Activated effector memory CD4-positive, alpha-beta T cell treated with anti-CD3 and anti-CD28 coated beads, Interleukin-2, amount 50 U/mL, for 16 hours (primary cell): ENCODE results near the gene RSRC1.
"Not testable (repeated sequence)": the region's sequence is repeated elsewhere in the genome, so short reads cannot be mapped to it uniquely, and the experiment has no call there.

ENCODE experiments used
- DNase-seq: peaks from one replicate; pipeline ENCODE4 v3.0.0-alpha.2; 2020

The RSRC1 gene

DNA sequence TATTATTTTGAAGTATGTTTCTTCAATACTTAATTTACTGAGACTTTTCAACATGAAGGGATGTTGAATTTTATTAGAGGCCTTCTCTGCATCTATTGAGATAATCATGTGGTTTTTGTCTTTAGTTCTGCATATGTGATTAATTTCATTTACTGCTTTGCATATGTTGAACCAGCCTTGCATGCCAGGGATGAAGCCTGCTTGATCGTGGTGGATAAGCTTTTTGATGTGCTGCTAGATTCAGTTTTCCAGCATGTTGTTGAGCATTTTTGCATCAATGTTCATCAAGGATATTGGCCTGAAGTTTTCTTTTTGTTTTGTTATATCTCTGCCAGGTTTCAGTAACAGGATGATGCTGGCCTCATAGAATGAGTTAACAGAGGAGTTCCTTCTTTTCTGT is 134.4 kb downstream of the RSRC1 start:
- DNase-seq = no peak

DNA sequence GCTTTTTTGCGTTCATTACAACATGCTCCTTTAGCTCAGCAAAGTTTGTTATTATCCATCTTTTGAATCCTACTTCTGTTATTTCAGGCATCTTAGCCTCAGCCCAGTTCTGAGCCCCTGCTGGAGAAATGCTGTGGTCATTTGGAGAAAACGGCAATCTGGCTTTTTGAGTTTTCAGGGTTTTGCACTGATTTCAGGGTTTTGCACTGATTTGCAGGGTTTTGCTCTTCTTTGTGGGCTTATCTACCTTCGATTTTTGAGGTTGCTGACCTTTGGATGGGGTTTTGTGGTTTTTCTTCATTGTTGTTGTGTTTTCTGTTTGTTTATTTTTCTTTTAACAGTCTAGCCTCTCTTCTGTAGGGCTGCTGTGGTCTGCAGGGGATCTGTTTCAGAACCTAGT is 137.4 kb downstream of the RSRC1 start:
- DNase-seq = no peak

DNA sequence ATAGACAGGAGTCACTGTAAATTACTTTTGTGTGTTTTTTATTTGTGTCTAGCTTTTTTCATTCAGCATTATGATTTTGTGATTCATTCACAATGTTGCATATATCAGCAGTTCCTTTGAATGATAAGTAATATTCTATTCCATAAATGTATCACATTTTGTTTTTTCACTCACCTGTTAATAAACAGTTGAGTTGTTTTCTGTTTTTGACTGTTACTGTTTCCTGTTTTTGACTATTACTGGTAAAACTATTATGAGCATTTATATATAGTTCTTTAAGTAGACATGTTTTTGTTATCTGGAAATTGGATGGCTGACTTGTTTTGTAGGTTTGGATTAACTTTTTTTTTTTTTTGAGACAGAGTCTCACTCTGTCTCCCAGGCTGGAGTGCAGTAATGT is 138.4 kb downstream of the RSRC1 start:
- no peak for DNase-seq

DNA sequence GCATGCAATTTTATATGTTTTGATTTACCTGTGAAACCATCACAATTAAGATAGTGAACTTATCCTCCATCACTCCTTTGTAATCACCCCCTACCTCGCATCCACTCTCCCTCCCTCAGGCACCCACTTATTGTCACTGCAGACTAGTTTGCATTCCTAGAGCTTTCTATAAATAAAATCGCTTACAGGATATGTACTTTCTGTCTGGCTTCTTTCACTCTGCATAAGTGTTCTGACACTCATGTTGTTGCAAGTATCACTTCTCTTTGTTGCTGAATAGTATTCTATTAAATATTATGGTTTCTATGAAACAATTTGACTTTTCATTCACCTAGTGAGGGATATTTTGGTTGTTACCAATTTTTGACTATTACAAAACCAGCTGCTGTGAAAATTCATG is 139.3 kb downstream of the RSRC1 start:
- DNase-seq = no peak

DNA sequence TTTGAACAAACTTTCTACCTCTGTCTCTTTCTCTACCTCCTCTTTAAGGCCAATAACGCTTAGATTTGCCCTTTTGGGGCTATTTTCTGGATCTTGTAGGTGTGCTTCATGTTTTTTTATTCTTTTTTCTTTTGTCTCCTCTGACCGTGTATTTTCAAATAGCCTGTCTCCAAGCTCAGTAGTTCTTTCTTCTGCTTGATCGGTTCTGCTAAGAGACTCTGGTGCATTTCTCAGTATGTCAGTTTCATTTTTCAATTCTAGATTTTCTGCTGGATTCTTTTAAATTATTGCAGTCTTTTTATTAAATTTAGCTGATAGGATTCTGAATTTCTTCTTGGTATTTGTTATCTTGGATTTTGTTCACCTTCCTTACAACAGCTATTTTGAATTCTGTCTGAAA is 148.7 kb downstream of the RSRC1 start:
- DNase-seq = no peak

DNA sequence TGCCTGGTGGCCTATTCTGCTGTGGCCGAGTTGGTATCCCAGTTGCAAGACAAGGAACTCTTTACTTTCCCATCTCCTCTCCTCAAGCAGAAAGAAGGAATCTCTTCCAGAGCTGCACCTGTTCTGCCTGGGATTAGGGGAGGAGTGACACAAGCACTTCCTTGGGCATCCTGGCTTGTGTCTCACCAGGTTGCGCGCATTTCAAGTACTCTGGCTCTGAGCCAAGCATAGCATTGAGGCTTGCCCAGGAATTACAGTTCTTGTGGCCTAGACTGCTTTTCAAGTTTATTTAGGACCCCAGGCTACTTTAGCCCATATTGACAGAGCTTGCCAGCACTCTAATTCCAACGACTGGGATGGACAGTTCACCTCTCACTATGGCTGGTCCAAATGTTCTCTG is 150.5 kb downstream of the RSRC1 start:
- no peak for DNase-seq

DNA sequence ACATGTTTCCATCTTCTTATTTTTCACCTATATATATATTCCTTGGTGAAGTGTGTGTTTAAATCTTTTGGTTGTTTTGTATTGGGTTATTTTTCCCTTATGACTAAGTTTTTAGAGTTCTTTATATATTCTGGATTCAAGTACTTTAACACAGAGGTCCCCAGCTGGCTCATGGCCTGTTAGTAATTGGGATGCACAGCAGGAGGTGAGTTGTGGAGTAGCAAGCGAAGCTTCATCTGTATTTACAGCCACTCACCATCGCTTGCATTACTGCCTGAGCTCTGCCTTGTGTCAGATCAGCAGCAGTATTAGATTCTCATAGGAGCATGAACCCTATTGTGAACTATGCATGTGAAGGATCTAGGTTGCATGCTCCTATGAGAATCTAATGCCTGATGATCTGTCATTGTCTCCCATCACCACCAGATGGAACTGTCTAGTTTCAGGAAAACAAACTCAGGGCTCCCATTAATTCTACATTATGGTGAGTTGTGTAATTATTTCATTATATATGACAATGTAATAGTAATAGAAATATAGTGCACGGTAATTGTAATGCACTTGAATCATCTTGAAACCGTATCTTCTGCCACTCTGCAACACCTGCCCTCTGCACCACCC is 151.6 kb downstream of the RSRC1 start:
- DNase-seq = no peak

DNA sequence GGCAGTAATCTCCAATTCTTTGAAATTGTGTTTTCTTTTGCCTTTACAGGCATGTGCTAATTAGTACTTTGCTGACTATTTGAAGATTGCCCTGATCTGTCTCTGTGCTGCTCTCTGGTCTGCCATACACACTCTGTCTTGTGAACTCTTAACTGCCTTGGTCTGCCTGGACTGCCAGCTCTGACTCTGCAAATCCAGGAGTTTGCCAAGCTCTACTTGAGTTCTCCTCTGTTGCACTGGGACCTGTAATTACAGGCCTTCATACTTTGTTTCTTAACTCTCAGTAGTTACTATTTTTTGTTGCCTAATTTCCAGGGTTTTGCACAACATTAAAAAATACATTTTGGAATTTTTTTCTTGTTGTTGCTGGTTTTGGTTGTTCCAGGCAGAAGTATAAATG is 155.0 kb downstream of the RSRC1 start:
- DNase-seq = no peak

DNA sequence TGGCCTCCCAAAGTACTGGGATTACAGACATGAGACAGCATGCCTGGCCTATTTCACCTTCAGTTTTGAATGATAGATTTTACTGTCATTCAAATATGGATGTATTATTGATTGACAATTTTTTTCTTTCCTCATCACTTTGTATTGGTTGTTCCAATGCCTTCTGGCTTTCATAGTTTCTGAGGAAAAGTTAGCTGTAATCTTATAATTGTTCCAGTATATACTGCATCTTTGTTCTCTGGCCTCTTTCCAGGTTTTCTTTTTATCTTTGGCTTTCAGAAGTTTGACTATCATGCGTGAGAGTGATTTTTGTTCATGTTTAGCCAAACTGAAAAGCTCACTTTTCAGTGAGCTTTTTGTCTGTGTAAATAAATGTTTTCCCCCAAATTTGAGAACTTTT is 157.1 kb downstream of the RSRC1 start:
- no peak for DNase-seq

DNA sequence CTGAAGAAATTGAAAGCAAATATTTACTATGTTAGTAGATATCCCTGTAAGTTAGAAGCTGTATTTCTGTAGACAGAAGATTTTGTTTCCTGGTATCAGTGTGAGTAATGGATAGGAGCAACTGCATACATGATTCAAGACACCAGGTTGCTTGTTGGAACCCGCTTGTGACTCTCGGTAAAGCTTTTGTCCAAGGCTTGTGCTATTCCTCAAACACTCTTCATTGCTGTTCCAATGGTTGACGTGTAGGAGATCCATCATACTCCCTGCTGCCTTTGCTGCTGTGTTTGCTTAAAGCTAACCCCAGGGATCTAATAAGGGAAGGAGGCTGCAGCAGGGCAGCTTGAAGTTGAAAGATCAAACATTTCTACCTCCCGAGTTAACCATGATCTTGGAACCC is 160.1 kb downstream of the RSRC1 start:
- no peak for DNase-seq

DNA sequence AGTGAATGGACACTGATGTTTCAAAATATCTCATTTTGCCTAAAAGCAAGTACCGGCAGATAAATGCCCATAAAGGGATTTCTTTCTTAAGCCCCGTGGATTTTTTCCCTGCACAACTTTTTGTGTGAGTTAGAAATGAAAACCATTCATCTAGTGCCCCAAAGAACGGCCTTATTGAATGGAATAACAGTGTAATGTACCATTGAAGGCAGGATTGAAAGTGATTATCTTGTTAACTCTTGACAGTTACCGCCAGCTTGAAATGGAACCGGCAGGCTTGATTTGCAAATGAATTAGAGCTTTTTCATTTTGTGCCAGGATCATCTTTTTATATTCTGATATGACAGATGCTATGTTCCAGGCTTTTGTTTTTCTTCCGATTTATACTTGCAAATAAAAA is 162.2 kb downstream of the RSRC1 start:
- DNase-seq = no peak

DNA sequence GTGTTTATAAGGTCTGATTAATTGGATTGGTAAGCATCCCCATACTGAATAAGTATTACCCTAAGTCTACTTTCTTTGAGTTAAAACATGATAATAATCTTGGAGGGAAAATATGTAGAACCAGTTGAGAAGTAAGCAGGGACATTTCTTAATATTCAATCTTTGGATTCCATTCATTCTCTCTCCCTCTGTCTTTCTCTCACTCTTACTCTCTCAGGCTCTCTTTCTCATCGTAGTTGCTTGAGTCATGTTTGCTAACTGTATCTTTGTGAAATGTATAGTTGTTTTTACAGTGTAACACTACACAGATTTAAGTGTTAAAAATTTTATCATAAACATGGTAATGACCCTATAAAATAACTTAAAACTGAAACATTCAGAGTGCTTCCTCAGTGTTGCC is 163.8 kb downstream of the RSRC1 start:
- DNase-seq = no peak

DNA sequence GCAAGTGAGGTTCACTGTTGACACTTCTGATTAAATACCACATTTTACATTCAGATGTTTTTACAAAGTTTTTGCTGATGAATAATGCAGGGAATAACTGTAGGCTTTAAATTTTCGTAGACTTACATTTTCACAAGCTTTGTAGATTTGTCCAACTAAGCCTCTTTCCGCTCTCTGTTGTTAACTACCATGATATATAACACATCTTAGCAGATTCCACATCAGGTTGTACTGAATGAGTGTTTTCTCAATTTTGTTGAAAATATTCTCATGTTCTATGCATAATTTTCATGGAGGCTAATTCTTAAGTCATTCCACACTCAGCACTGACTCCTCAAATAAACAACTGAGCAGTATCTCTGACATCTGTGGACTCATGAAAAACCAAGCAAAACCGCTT is 168.3 kb downstream of the RSRC1 start:
- DNase-seq = no peak

DNA sequence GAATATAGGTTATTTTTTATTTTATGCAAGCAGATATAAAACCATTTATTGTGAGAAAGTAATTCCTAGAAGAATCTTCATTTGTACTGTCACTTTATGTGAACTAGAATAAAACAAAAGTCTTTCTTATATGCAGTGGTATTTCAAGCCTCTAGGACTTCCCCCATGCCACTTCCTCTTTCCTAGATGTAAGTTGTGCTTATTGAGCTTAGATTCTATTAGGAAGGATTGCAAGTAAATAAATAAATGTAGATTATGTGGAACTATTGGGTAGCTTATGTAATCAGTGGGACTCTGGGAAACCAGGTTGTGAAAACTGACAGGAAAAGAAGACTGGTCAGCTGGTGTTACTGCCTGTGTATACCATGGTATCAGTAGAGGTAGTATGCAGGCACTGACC is 169.7 kb downstream of the RSRC1 start:
- DNase-seq = no peak

DNA sequence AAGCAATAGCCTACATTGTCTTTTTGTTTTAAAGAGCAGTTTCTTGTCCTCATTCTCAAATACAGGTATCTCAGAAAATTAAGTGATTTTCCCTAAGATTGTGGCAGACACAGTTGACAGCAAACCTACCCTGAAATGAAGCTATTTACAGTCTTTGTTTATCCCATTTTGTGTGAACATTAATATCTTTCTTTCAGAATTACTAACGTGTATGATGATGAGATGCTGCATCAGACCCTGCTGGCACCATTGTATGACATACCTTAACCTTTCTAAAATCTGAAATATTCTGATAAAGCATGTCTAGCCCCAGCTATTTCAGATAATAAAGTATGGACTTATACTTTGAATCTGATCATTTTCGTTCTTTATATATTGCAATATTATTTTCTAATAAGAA is 185.9 kb downstream of the RSRC1 start:
- no peak for DNase-seq

DNA sequence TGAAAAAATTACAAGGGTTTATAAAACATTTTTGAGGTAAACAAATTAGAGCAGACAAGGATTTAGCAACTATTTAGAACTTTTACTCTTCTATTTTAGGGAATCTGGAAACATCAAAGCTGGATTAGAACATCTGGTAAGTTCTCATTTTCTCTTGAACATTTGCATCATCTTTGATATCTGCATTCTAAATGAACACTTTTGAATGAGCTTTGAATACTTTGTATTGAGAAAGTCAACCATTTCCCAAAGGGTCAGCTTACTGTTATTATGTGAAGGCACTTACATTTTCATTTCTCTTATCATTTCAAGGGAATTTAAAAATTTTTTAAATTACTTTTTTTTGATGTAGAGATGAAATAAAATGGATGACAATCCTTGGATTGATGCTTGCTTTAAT is 188.1 kb downstream of the RSRC1 start:
- DNase-seq = no peak

DNA sequence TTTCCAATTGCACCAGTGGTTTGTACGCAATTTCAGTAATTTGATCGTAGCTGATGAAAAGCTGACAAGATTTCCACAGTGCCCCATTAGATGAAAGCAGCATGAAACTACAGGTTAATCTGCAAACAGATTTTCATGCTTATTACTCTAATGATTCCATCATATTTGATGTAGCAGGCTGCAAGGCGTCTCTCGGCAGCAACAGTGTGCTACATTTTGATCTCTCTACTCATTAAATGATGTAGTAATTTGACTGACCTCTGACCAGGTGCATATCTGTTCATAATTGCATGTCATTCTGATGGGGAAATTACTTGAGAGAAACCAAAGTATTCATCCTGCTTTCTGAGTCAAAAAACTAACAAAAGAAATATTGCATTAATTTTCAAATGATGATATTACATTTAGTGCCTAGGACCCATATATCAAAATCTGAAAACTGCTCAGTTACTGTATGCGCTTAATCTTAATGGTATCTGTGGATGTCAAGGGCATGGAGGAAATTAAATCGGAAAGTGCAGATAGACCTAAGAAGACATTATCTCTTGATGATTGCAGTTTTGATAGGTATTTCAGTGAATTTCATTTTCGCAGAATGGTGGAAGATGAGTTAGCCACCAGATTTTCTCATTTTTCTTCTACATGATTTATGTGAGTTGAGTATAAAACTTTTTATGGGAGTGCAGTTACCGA is 198.5 kb downstream of the RSRC1 start:
- no peak for DNase-seq

DNA sequence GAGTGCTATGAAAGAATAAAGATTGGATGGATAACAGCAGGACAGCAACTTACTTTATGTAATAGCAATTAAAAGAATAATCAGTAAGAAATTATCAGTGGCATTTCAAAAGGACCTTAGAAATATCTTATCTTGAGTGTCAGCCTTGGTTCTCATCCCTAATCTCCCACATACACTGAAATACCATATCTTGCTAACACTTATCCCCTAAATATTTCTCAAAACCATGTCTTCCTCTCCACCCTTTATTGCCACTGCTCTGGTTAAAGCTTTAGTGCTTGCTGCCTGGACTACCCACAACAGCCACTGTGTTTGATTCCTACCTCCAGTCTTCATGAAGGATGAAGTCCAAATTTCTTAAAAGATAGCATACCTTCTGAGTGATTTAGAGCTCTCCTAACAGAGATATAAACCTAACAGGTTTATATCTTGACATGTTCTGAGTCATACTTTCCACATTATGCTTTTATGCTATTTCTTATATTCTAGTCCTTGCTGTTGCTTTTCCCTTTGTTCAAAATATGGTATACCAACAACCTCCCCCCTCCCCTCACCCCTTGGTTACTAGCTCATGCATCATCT is 202.8 kb downstream of the RSRC1 start:
- no peak for DNase-seq

DNA sequence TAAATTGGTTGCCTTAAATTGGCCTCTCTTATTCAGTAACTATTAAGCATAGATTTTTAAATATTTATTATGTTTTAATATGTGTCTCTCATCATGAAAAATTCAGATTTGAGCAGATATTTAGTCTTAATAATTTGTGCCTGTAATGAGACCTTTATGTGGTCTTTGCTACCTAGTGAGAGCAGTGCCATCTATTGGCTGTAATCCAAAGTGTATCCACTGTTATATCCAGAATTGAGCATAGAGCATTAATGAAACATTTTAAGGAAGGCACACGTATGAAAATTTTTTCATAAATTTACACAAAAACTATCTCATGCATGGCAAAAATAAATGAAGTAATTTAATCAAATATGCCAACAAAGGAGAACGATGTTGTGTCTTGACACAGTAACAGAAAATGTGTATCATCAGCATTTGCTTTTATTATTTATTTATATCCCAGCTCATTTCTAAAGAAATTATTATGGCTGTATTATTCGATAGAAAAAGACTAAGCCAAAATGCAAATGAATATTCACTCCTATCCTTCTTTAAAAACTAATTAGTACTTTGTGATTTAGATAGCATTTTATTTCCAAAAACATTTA is 203.5 kb downstream of the RSRC1 start:
- DNase-seq = no peak

DNA sequence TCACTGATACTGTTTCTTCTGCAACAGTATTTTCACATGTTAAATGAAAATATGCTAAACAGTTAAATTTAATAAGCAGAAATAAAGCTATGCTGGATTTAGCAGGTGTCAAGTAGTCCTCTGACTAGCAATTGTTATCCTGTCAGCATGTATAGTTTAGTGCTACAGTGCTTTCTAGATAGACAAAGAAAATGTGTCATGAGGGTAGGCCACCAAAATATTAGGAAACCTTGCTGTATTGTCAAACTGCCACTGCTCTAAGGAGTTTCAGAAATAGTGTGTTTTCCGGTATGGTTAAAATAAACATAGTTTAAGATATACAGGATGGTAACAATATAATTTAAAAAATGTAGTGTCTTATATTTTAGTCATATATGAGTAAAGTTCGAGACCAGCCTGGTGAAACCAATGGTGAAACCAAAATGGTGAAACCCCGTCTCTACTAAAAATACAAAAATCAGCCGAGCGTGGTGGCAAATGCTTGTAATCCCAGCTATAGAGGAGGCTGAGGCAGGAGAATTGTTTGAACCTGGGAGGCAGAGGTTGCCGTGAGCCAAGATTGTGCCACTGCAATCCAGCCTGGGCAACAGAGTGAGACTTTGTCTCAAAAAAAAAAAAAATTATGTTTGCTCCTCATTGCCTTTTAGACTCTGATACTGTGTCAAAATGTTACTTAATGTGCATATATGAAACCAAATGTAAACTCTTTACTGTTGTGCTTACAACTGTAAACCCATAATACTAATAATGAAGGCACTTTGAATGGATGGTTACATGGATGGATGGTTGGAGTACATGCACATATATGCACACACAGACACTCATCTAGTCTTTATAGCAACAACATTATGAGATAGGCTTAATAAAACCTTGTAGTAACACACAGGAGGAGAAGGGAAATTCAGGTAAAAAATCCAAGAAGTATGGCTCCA is 204.8 kb downstream of the RSRC1 start:
- DNase-seq = no peak

DNA sequence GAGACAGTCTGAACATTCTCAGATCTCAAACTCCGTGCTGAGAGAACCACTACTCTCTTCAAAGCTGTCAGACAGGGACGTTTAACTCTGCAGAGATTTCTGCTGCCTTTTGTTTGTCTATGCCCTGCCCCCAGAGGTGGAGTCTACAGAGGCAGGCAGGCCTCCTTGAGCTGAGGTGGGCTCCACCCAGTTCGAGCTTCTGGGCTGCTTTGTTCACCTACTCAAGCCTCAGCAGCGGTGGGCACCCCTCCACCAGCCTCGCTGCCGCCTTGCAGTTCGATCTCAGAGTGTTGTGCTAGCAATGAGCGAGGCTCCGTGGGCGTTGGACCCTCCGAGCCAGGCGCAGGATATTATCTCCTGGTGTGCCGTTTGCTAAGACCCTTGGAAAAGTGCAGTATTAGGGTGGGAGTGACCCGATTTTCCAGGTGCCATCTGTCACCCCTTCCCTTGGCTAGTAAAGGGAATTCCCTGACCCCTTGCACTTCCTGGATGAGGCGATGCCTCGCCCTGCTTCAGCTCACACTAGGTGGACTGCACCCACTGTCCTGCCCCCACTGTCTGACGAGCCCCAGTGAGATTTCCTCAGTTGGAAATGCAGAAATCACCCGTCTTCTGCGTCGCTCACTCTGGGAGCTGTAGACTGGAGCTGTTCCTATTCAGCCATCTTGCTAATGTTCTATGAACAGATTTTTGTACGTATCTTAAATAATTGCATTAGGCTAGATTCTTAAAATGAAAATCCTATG is 220.0 kb downstream of the RSRC1 start:
- not testable (repeated sequence) for DNase-seq

DNA sequence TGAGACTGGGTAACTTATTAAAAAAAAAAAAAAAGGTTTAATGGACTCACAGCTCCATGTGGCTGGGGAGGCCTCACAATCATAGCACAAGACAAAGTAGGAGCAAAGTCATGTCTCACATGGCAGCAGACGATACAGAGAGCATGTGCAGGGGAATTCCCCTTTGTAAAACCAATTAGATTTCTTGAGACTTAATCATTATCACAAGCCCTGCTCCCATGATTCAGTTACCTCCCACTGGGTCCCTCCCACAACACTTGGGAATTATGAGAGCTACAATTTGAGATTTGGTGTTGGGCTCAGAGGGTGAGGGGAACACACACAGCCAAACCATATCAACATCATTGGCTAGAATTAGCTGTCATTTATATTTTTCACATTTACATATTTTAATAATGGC is 221.0 kb downstream of the RSRC1 start:
- DNase-seq = no peak

DNA sequence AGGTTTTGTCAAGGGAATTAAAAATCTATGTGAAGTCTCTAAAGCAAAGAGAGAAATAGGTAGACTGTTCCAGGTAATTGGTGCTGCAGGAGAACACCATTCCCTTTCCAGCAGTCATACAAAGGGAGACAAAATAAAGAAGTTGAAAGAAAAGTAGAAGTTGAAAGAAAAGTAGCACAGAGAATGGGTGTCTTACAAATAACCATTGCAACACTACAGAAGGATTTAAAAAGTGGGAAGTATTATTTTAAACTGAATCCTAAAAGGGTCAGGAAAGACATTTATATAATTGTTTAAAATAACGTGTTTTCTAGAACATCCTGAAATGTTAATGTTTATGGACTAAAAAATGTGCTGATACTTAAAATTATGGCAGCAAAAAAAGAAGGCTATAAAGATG is 223.8 kb downstream of the RSRC1 start:
- no peak for DNase-seq
